Colon (tissue), 2 donors: Measurements from ENCODE around the gene FZD4.
"Not testable (repeated sequence)": the region's sequence is repeated elsewhere in the genome, so short reads cannot be mapped to it uniquely, and the experiment has no call there.

Experiments
- FAIRE-seq: peaks from 2 replicates; lab custom pipeline; 2012; peaks lifted over from hg19 to GRCh38; lab: Jason Lieb, UNC
- donor health status: control.
- donor health status: control.

The FZD4 gene

GRCh38 chr11:86955361-86956120, at the start of gene FZD4:
TSS of gene FZD4 (minus strand) at chr11:86955395. CDS start at chr11:86955085, 310 bp downstream.
- FAIRE-seq, result no peak

- not testable (repeated sequence) for FAIRE-seq
These were observed 49.1 kb upstream of the FZD4 start for GRCh38 chr11:87004281-87004680.

- no peak for FAIRE-seq
These were observed 47.7 kb upstream of the FZD4 start for GRCh38 chr11:87002918-87003317.

- no peak for FAIRE-seq
These were observed 44.9 kb upstream of the FZD4 start for GRCh38 chr11:86999859-87000753.

- FAIRE-seq, result no peak
These were observed 44.2 kb upstream of the FZD4 start for GRCh38 chr11:86999388-86999787.

GRCh38 chr11:86996953-86997570, 41.9 kb upstream of the FZD4 start:
- FAIRE-seq, result no peak

GRCh38 chr11:86993031-86993430, 37.8 kb upstream of the FZD4 start:
- FAIRE-seq, result no peak

- not testable (repeated sequence) for FAIRE-seq
These were observed 37.1 kb upstream of the FZD4 start for GRCh38 chr11:86992340-86992739.

GRCh38 chr11:86991341-86991740, 36.1 kb upstream of the FZD4 start:
- no peak for FAIRE-seq

GRCh38 chr11:86990515-86990914, 35.3 kb upstream of the FZD4 start:
- FAIRE-seq, result no peak

GRCh38 chr11:86990031-86990430, 34.8 kb upstream of the FZD4 start:
- no peak for FAIRE-seq

- no peak for FAIRE-seq
These were observed 33.2 kb upstream of the FZD4 start for GRCh38 chr11:86988351-86988881.

- no peak for FAIRE-seq
These were observed 32.5 kb upstream of the FZD4 start for GRCh38 chr11:86987679-86988078.

GRCh38 chr11:86984701-86985100, 29.5 kb upstream of the FZD4 start:
- FAIRE-seq, result no peak

GRCh38 chr11:86983021-86983488, 27.9 kb upstream of the FZD4 start:
- FAIRE-seq, result no peak

GRCh38 chr11:86981777-86982540, 26.8 kb upstream of the FZD4 start:
- FAIRE-seq, result no peak

- FAIRE-seq, result no peak
These were observed 25.0 kb upstream of the FZD4 start for GRCh38 chr11:86980086-86980796.

GRCh38 chr11:86978756-86979608, 23.8 kb upstream of the FZD4 start:
- peak; percentile 45 for FAIRE-seq

GRCh38 chr11:86978247-86978646, 23.1 kb upstream of the FZD4 start:
- FAIRE-seq, result no peak
